IMR-90 (cell line): ENCODE data around the gene TMUB1.

Experiments used
- CTCF ChIP-seq: conservative IDR thresholded peaks from 2 replicates; pipeline ENCODE4 v1.5.1; 2012; ENCODE audit warnings: mild to moderate bottlenecking, low read depth, low read length, improper control_type of control experiment
- MXI1 ChIP-seq: IDR thresholded peaks from 2 replicates; pipeline ENCODE4 v1.6.1; 2012; ENCODE audit warnings: low read depth, mild to moderate bottlenecking, low read length, moderate library complexity, borderline replicate concordance
- POLR2A ChIP-seq: IDR thresholded peaks from 2 replicates; pipeline ENCODE4 v1.6.1; 2012; ENCODE audit warnings: mild to moderate bottlenecking, low read depth, low read length

DNA sequence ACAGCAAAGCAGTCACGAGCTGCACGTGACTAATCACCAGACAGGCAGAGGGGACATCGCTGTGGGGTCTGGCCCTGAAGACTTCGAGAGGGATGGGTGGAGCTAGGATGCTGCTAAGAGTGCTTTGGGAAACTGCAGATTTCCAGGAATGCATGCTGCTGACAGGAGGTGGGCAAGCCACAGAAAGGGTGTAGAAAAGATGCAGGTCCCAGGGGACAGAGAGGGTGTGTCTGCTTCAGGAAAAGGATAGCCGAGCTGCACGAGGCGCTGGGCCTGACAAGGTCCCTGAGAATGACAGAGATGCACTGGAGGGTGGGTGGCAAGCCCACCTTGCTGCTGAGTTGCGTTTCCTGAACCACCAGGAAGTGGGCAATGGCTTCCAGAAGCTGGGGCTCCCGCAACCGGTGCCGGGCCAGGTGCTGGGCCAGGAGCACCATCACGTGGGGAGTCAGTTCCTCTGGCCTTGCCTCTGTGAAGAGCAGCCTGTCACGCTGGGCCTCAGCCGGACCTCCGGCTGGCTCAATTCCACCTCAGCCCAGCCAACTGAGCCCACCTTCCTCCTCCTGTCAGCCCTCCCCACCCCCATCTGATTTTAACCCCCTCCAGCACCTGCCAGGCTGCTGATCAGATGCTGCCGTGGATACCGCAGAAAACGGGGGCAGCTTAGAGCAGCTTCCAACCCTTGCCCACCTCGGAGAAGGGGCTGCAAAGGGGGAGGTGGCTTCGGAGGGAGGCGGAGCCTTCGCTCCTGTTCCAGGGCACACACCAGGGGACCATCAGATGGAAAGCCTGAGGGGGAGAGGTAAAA lies 4.9 kb downstream of the TMUB1 start:
- no peak for TF ChIP-seq CTCF
- TF ChIP-seq MXI1 = no peak
- TF ChIP-seq POLR2A = no peak
